Measurements from ENCODE around the gene NAA80.
"Not testable (repeated sequence)": the region's sequence is repeated elsewhere in the genome, so short reads cannot be mapped to it uniquely, and the experiment has no call there.

Gene NAA80

GRCh38 chr3:50278880-50279224 is 20.4 kb downstream of the NAA80 start, which contains the start of gene LSMEM2:
Gene LSMEM2, plus strand, starts transcription at chr3:50279087. Its CDS starts 27 bp downstream, at chr3:50279114.
- Histone ChIP-seq H3K27me3 (ENCODE audit: insufficient read depth, low read length) (peaks cover 42% of the 10 kb centered on the region), H3K9me3 (ENCODE audit: insufficient read depth, low read depth, low read length) (no peaks in the 10 kb centered on the region), H3K27ac (ENCODE audit: low read length) (no peak within 1 kb of the TSS), H3K9ac (ENCODE audit: low read depth, low read length) (no peak within 1 kb of the TSS), H3K36me3 (ENCODE audit: insufficient read depth, low read depth, low read length) (no peaks in the 10 kb centered on the region), H3K4me3 (ENCODE audit: low read length) (no peak within 1 kb of the TSS), H3K4me1 (ENCODE audit: insufficient read depth, low read length) (no peaks in the 10 kb centered on the region)

GRCh38 chr3:50278123-50278879 is 20.9 kb downstream of the NAA80 start:
- Histone ChIP-seq H3K4me3 (ENCODE audit: low read length) (no peak overlapping the region), H3K27me3 (ENCODE audit: insufficient read depth, low read length) (peaks cover 48% of the 10 kb centered on the region), H3K9ac (ENCODE audit: low read depth, low read length) (no peak overlapping the region), H3K27ac (ENCODE audit: low read length) (no peak overlapping the region), H3K9me3 (ENCODE audit: insufficient read depth, low read depth, low read length) (no peaks in the 10 kb centered on the region), H3K36me3 (ENCODE audit: insufficient read depth, low read depth, low read length) (no peaks in the 10 kb centered on the region), H3K4me1 (ENCODE audit: insufficient read depth, low read length) (no peaks in the 10 kb centered on the region)

DNA sequence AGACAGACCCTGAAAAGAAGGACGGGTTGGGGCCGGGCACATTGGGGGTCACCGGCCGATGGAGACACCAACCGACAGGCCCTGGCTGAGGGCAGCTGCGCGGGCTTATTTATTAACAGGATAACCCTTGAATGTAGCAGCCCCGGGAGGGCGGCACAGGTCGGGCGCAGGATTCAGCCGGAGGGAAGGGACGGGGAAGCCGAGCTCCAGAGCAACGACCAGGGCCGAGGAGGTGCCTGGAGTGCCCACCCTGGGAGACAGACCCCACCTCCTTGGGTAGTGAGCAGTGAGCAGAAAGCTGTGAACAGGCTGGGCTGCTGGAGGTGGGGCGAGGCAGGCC is 22.5 kb downstream of the NAA80 start:
- no peak overlapping the region for H3K27ac ChIP-seq (ENCODE audit: low read length)
- peaks cover 52% of the 10 kb centered on the region for H3K27me3 ChIP-seq (ENCODE audit: insufficient read depth, low read length)
- H3K9me3 ChIP-seq (ENCODE audit: insufficient read depth, low read depth, low read length) = no peaks in the 10 kb centered on the region
- no peak overlapping the region for H3K9ac ChIP-seq (ENCODE audit: low read depth, low read length)
- H3K36me3 ChIP-seq (ENCODE audit: insufficient read depth, low read depth, low read length) = no peaks in the 10 kb centered on the region
- no peaks in the 10 kb centered on the region for H3K4me1 ChIP-seq (ENCODE audit: insufficient read depth, low read length)
- H3K4me3 ChIP-seq (ENCODE audit: low read length) = no peak overlapping the region

- H3K4me1 ChIP-seq (ENCODE audit: insufficient read depth, low read length) = no peaks in the 10 kb centered on the region
- H3K9ac ChIP-seq (ENCODE audit: low read depth, low read length) = no peak overlapping the region
- H3K9me3 ChIP-seq (ENCODE audit: insufficient read depth, low read depth, low read length) = no peaks in the 10 kb centered on the region
- H3K27ac ChIP-seq (ENCODE audit: low read length) = no peak overlapping the region
- H3K27me3 ChIP-seq (ENCODE audit: insufficient read depth, low read length) = peaks cover 52% of the 10 kb centered on the region
- no peaks in the 10 kb centered on the region for H3K36me3 ChIP-seq (ENCODE audit: insufficient read depth, low read depth, low read length)
- no peak overlapping the region for H3K4me3 ChIP-seq (ENCODE audit: low read length)
These were observed 23.0 kb downstream of the NAA80 start for GRCh38 chr3:50275996-50276761.

GRCh38 chr3:50275141-50275995 is 23.8 kb downstream of the NAA80 start:
- peaks cover 52% of the 10 kb centered on the region for H3K27me3 ChIP-seq (ENCODE audit: insufficient read depth, low read length)
- peak overlapping the region; percentile 22; the same call in 1 of the 2 replicates for H3K4me3 ChIP-seq (ENCODE audit: low read length)
- no peak overlapping the region for H3K9ac ChIP-seq (ENCODE audit: low read depth, low read length)
- H3K9me3 ChIP-seq (ENCODE audit: insufficient read depth, low read depth, low read length) = no peaks in the 10 kb centered on the region
- H3K36me3 ChIP-seq (ENCODE audit: insufficient read depth, low read depth, low read length) = no peaks in the 10 kb centered on the region
- no peak overlapping the region for H3K27ac ChIP-seq (ENCODE audit: low read length)
- no peaks in the 10 kb centered on the region for H3K4me1 ChIP-seq (ENCODE audit: insufficient read depth, low read length)

DNA sequence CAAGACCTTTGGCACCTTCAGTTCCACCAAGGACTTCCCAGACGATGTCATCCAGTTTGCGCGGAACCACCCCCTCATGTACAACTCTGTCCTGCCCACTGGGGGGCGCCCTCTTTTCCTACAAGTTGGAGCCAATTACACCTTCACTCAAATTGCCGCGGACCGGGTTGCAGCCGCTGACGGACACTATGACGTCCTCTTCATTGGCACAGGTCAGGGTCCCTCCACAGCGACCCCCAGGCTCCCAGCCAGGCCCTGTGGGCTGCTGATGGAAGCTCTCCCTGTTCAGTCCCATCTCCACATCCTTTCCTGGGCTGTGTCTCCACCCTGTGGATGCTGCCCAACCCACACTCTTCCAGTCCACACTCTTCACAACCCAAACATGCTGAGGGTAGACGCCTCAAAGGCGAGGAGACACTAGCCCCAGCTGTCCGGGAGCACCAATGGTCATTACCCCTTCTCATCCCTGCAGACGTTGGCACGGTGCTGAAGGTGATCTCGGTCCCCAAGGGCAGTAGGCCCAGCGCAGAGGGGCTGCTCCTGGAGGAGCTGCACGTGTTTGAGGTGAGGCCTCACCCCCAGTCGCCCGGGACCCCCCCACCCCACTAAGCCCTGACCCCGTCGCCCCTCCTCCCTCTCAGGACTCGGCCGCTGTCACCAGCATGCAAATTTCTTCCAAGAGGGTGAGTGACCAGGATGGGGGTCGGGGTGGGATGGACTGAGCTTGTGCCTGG is 24.7 kb downstream of the NAA80 start:
- no peak overlapping the region; the same call in 1 of the 2 replicates for H3K4me3 ChIP-seq (ENCODE audit: low read length)
- peaks cover 52% of the 10 kb centered on the region for H3K27me3 ChIP-seq (ENCODE audit: insufficient read depth, low read length)
- H3K9me3 ChIP-seq (ENCODE audit: insufficient read depth, low read depth, low read length) = no peaks in the 10 kb centered on the region

GRCh38 chr3:50273689-50274065 is 25.5 kb downstream of the NAA80 start:
- H3K36me3 ChIP-seq (ENCODE audit: insufficient read depth, low read depth, low read length) = no peaks in the 10 kb centered on the region
- H3K9ac ChIP-seq (ENCODE audit: low read depth, low read length) = no peak overlapping the region
- no peaks in the 10 kb centered on the region for H3K9me3 ChIP-seq (ENCODE audit: insufficient read depth, low read depth, low read length)
- no peak overlapping the region for H3K4me3 ChIP-seq (ENCODE audit: low read length)
- H3K27me3 ChIP-seq (ENCODE audit: insufficient read depth, low read length) = peaks cover 52% of the 10 kb centered on the region
- H3K27ac ChIP-seq (ENCODE audit: low read length) = no peak overlapping the region
- H3K4me1 ChIP-seq (ENCODE audit: insufficient read depth, low read length) = 0 out of 2 replicates have a peak, but pooled peaks cover 7% of the 10 kb centered on the region

More for the DNA sequence above, 24.7 kb downstream of the NAA80 start:
- Histone ChIP-seq H3K27ac (ENCODE audit: low read length) (no peak overlapping the region), H3K9ac (ENCODE audit: low read depth, low read length) (no peak overlapping the region), H3K36me3 (ENCODE audit: insufficient read depth, low read depth, low read length) (no peaks in the 10 kb centered on the region), H3K4me1 (ENCODE audit: insufficient read depth, low read length) (0 out of 2 replicates have a peak, but pooled peaks cover 3% of the 10 kb centered on the region)

DNA sequence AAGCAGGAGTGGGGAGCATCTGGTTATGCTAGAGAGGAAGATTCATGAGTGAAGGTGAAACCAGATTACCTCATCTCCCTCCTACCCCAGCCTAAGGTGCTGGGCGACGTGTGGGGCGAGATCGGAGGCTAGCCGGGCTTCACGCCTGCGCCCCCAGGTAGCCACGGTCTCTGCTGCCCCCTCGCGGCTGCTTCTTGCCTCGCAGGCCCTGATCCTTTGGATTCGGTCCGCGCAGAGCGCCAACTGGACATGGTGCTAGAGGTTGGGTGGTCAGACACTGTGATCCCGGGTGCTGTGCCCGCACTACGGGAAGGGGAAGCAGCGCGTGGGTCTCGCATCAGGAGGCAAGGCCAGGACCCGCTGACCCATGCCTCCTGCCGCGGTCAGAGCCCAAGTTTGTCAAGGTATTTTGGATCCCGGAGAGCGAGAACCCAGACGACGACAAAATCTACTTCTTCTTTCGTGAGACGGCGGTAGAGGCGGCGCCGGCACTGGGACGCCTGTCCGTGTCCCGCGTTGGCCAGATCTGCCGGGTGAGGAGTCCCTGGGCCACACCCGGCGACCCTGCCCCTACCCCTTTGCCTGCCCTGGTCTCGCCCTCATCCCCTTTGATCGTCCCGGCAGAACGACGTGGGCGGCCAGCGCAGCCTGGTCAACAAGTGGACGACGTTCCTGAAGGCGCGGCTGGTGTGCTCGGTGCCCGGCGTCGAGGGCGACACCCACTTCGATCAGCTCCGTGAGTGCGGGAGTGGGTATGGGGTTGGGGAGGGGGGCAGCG is 26.1 kb downstream of the NAA80 start:
- Histone ChIP-seq H3K27me3 (ENCODE audit: insufficient read depth, low read length) (peaks cover 48% of the 10 kb centered on the region), H3K36me3 (ENCODE audit: insufficient read depth, low read depth, low read length) (no peaks in the 10 kb centered on the region), H3K27ac (ENCODE audit: low read length) (no peak overlapping the region), H3K9ac (ENCODE audit: low read depth, low read length) (no peak overlapping the region), H3K4me1 (ENCODE audit: insufficient read depth, low read length) (0 out of 2 replicates have a peak, but pooled peaks cover 10% of the 10 kb centered on the region), H3K9me3 (ENCODE audit: insufficient read depth, low read depth, low read length) (no peaks in the 10 kb centered on the region), H3K4me3 (ENCODE audit: low read length) (peak overlapping the region; percentile 36; the same call in 1 of the 2 replicates)

- H3K27ac ChIP-seq (ENCODE audit: low read length); H3K9ac ChIP-seq (ENCODE audit: low read depth, low read length); H3K9me3 ChIP-seq (ENCODE audit: insufficient read depth, low read depth, low read length); H3K4me3 ChIP-seq (ENCODE audit: low read length); H3K36me3 ChIP-seq (ENCODE audit: insufficient read depth, low read depth, low read length): not testable (repeated sequence)
- Histone ChIP-seq H3K4me1 (ENCODE audit: insufficient read depth, low read length) (peaks cover 16% of the 10 kb centered on the region; the same call in 1 of the 2 replicates), H3K27me3 (ENCODE audit: insufficient read depth, low read length) (peaks cover 44% of the 10 kb centered on the region)
These were observed 26.7 kb downstream of the NAA80 start for GRCh38 chr3:50272538-50272910.

- peaks cover 20% of the 10 kb centered on the region; the same call in 1 of the 2 replicates for H3K4me1 ChIP-seq (ENCODE audit: insufficient read depth, low read length)
- no peak overlapping the region for H3K27ac ChIP-seq (ENCODE audit: low read length)
- H3K4me3 ChIP-seq (ENCODE audit: low read length) = no peak overlapping the region
- H3K9me3 ChIP-seq (ENCODE audit: insufficient read depth, low read depth, low read length) = no peaks in the 10 kb centered on the region
- H3K36me3 ChIP-seq (ENCODE audit: insufficient read depth, low read depth, low read length) = no peaks in the 10 kb centered on the region
- no peak overlapping the region for H3K9ac ChIP-seq (ENCODE audit: low read depth, low read length)
- peaks cover 36% of the 10 kb centered on the region for H3K27me3 ChIP-seq (ENCODE audit: insufficient read depth, low read length)
These were observed 27.8 kb downstream of the NAA80 start for GRCh38 chr3:50271314-50271936.
